ENCODE results near the gene DTNBP1.

GRCh38 chr6:15475872-15476271, 187.0 kb downstream of the DTNBP1 start:
- TF ChIP-seq CTCF (IDR thresholded peaks at IDR 0.05; ENCODE audit: extremely low read depth in 1 of 2, insufficient read depth in 1 of 2, low read depth in 1 of 2, low read length in 2 of 2) (no peak), EZH2 (IDR thresholded peaks at IDR 0.05; ENCODE audit: borderline replicate concordance, low read depth, low read length, severe bottlenecking) (no peak), POLR2A (IDR thresholded peaks at IDR 0.05; ENCODE audit: low read depth, low read length) (no peak), POLR2AphosphoS5 (IDR thresholded peaks at IDR 0.05; ENCODE audit: insufficient read depth, low read depth, low read length) (no peak), MYC (IDR thresholded peaks at IDR 0.05; ENCODE audit: low read depth, low read length) (no peak)
- TF ChIP-seq, protein P1, sequence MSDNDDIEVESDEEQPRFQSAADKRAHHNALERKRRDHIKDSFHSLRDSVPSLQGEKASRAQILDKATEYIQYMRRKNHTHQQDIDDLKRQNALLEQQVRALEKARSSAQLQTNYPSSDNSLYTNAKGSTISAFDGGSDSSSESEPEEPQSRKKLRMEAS (IDR thresholded peaks at IDR 0.05; ENCODE audit: insufficient read depth, insufficient read length) = no peak
